GM23338 (cell line): ENCODE data around the gene CFDP1. TPM values are rescaled to one million over a fixed set of nuclear protein-coding genes. Genes with fewer than 3 reads are reported as not detected.
A peak's percentile ranks its signal among the peaks of the same experiment; 100 is the strongest.

ENCODE experiments used
- ATAC-seq: fragments of 200-7000 bp; cut with Tn5 transposase; 3 replicates; pipeline ENCODE4 v1.9.1; 2020
- DNase-seq: peaks from one replicate; pipeline ENCODE4 v3.0.0-alpha.2; 2015; ENCODE audit warnings: low spot score
- H2AFZ ChIP-seq: fragments of 200-600 bp; sonication (generic); 2 replicates; pipeline ENCODE4 v1.8.0; 2016; ENCODE audit warnings: antibody characterized with exemption, mild to moderate bottlenecking, moderate library complexity
- H3F3A ChIP-seq: fragments of 200-600 bp; sonication (generic); replicated peaks from 2 replicates; pipeline ENCODE4 v1.8.0; 2017; ENCODE audit warnings: antibody characterized with exemption, mixed run types, low read depth
- H3K27ac ChIP-seq: fragments of 200-600 bp; sonication (generic); 2 replicates; pipeline ENCODE4 v1.6.1; 2016; ENCODE audit warnings: low read depth
- H3K27me3 ChIP-seq: fragments of 200-600 bp; sonication (generic); 2 replicates; pipeline ENCODE4 v1.8.0; 2016; ENCODE audit warnings: mild to moderate bottlenecking, mixed run types, moderate library complexity; ENCODE audit not compliant: insufficient read depth
- H3K36me3 ChIP-seq: fragments of 200-600 bp; sonication (generic); 2 replicates; pipeline ENCODE4 v1.8.0; 2016; ENCODE audit warnings: mild to moderate bottlenecking; ENCODE audit not compliant: insufficient read depth
- H3K4me1 ChIP-seq: fragments of 200-600 bp; sonication (generic); 2 replicates; pipeline ENCODE4 v1.8.0; 2016; ENCODE audit warnings: mild to moderate bottlenecking, moderate library complexity; ENCODE audit not compliant: insufficient read depth
- H3K4me2 ChIP-seq: fragments of 200-600 bp; sonication (generic); 2 replicates; pipeline ENCODE4 v1.7.1; 2017; ENCODE audit warnings: mixed run types
- H3K4me3 ChIP-seq: fragments of 200-600 bp; sonication (generic); 2 replicates; pipeline ENCODE4 v1.6.1; 2016; ENCODE audit warnings: mixed run types
- H3K79me2 ChIP-seq: fragments of 200-600 bp; sonication (generic); replicated peaks from 2 replicates; pipeline ENCODE4 v1.8.0; 2017; ENCODE audit warnings: mild to moderate bottlenecking; ENCODE audit not compliant: insufficient read depth
- H3K9me2 ChIP-seq: fragments of 200-600 bp; sonication (generic); 2 replicates; pipeline ENCODE4 v1.8.0; 2017; ENCODE audit not compliant: insufficient read depth
- H4K20me1 ChIP-seq: fragments of 200-600 bp; sonication (generic); replicated peaks from 2 replicates; pipeline ENCODE4 v1.8.0; 2017; ENCODE audit warnings: mild to moderate bottlenecking; ENCODE audit not compliant: insufficient read depth
- H3K27ac Mint-ChIP-seq: 2 replicates; pipeline ENCODE4 v1.8.0; 2020; ENCODE audit warnings: inconsistent platforms, mild to moderate bottlenecking, moderate library complexity, mixed read lengths
- H3K27me3 Mint-ChIP-seq: 3 replicates; pipeline ENCODE4 v1.8.0; 2022; ENCODE audit warnings: low read depth, mild to moderate bottlenecking, moderate library complexity, mixed read lengths, inconsistent platforms; ENCODE audit not compliant: insufficient read depth, poor library complexity
- H3K36me3 Mint-ChIP-seq: 3 replicates; pipeline ENCODE4 v1.8.0; 2021; ENCODE audit warnings: low read depth, mild to moderate bottlenecking, inconsistent platforms, moderate library complexity, mixed read lengths
- H3K4me1 Mint-ChIP-seq: 3 replicates; pipeline ENCODE4 v1.8.0; 2020; ENCODE audit warnings: mild to moderate bottlenecking, inconsistent platforms, mixed read lengths
- H3K4me3 Mint-ChIP-seq: 3 replicates; pipeline ENCODE4 v1.8.0; 2021; ENCODE audit warnings: moderate library complexity, mild to moderate bottlenecking, inconsistent platforms, mixed read lengths
- H3K9me3 Mint-ChIP-seq: 3 replicates; pipeline ENCODE4 v1.8.0; 2020; ENCODE audit warnings: moderate library complexity, mild to moderate bottlenecking, inconsistent platforms, mixed read lengths
- CREB1 ChIP-seq: fragments of 250-450 bp; sonication (Bioruptor Pico); IDR thresholded peaks from 2 replicates; pipeline ENCODE4 v1.5.0; 2020; ENCODE audit warnings: low read depth, mild to moderate bottlenecking, moderate library complexity
- CTCF ChIP-seq, 2 experiments: fragments of 200-600 bp in 1 of 2; sonication (generic) in 1 of 2; conservative IDR thresholded peaks; 2 replicates each; pipeline versions ENCODE4 v1.5.1 to v1.6.1; 2016 to 2017; ENCODE audit warnings: antibody characterized with exemption in 2 of 2, low read depth in 2 of 2, mild to moderate bottlenecking in 2 of 2, moderate library complexity in 1 of 2
- JUNB ChIP-seq: IDR thresholded peaks from one replicate; pipeline ENCODE4 v1.6.1; 2016; ENCODE audit warnings: antibody characterized with exemption; ENCODE audit not compliant: unreplicated experiment
- POLR2AphosphoS5 ChIP-seq: IDR thresholded peaks from 2 replicates; pipeline ENCODE4 v1.6.1; 2016; ENCODE audit warnings: antibody characterized with exemption, low read depth
- STAT1 ChIP-seq: IDR thresholded peaks from one replicate; pipeline ENCODE4 v1.6.1; 2016; ENCODE audit warnings: antibody characterized with exemption; ENCODE audit not compliant: unreplicated experiment
- polyA plus RNA-seq: library from polyadenylated mRNA; unstranded; fragments of >200 nt; fragmentation: Nextera tagmentation; extraction: Ambion mirVana; gene quantifications from 2 replicates; pipeline ENCODE4 v1.2.1, GENCODE V29; 2016
- total RNA-seq: library from RNA; depleted of rRNA; stranded (reverse); fragments of >200 nt; shearing (Covaris generic); gene quantifications from 2 replicates; pipeline ENCODE4 v1.2.3, GENCODE V29; 2014
- TF ChIP-seq, protein P1 (sequence below): IDR thresholded peaks from one replicate; pipeline ENCODE4 v1.6.1; 2018; ENCODE audit warnings: antibody characterized with exemption; ENCODE audit not compliant: unreplicated experiment
- TF ChIP-seq, protein P2 (sequence below): fragments of 250-450 bp; sonication (Bioruptor Pico); IDR thresholded peaks from 2 replicates; pipeline ENCODE4 v1.5.0; 2020; ENCODE audit warnings: mild to moderate bottlenecking, moderate library complexity

The CFDP1 gene
- total and polyA plus RNA-seq, 2 experiments from 2014 or later, result 89.9 to 224 TPM

GRCh38 chr16:75254359-75254837 is 178.9 kb downstream of the CFDP1 start (continued):
- TF ChIP-seq, protein P1, sequence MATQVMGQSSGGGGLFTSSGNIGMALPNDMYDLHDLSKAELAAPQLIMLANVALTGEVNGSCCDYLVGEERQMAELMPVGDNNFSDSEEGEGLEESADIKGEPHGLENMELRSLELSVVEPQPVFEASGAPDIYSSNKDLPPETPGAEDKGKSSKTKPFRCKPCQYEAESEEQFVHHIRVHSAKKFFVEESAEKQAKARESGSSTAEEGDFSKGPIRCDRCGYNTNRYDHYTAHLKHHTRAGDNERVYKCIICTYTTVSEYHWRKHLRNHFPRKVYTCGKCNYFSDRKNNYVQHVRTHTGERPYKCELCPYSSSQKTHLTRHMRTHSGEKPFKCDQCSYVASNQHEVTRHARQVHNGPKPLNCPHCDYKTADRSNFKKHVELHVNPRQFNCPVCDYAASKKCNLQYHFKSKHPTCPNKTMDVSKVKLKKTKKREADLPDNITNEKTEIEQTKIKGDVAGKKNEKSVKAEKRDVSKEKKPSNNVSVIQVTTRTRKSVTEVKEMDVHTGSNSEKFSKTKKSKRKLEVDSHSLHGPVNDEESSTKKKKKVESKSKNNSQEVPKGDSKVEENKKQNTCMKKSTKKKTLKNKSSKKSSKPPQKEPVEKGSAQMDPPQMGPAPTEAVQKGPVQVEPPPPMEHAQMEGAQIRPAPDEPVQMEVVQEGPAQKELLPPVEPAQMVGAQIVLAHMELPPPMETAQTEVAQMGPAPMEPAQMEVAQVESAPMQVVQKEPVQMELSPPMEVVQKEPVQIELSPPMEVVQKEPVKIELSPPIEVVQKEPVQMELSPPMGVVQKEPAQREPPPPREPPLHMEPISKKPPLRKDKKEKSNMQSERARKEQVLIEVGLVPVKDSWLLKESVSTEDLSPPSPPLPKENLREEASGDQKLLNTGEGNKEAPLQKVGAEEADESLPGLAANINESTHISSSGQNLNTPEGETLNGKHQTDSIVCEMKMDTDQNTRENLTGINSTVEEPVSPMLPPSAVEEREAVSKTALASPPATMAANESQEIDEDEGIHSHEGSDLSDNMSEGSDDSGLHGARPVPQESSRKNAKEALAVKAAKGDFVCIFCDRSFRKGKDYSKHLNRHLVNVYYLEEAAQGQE, result peak; percentile 17
- no peak for TF ChIP-seq CREB1 (CRISPR knock-in tag)

DNA sequence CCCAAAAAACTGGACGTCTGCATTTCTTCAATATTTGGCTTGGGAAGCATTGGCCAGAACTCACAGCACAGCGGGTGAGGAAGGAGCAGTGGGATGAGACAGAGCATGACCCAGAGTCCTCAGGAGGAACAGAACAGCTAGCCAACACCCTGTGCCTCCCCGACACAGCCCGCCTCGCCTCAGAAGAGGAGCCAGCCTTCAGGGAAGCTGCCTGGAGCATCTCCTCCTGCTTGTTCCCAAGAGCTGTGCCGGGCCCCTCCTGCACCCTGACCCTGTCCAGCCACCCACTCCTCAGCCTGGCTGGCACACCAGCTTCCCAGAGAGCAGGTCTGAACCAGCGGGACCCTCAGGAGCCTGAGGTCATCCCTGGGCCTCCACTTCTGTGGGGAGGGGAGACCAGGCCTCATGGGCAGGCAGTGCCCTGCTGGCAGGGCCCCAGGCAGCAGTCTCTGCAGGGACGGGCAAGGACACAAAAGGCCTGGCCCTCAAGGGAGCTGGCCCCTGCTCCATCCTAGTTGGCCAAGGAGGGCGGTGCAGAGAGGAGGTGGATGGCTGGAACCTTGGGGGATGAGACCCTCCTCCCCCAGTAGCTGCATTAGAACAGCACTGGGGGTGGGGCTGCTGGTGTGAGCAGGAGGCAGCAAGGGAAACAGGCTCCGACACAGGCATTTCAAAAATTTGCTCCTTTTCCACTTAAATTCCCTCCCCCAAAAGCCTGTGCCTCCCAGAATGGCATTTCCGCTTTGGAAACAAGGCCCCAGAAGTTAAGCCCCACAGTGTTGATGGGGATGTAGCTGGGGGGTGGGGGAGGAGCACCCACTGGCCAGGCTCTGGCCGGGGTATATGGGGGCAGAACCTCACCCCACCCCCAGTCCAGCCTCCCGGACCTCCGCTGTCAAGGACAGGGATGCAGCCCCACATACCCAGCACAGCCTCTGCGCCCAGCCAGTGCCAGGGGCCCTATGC is 180.1 kb downstream of the CFDP1 start:
- Histone ChIP-seq H3K79me2 (peaks cover 80% of the 10 kb centered on the region), H2AFZ (no peak overlapping the region), H3K36me3 (no peaks in the 10 kb centered on the region), H3K4me3 (peak overlapping the region; percentile 58), H3F3A (peaks cover 31% of the 10 kb centered on the region), H3K9me2 (no peaks in the 10 kb centered on the region), H3K27me3 (no peaks in the 10 kb centered on the region), H3K4me2 (peak overlapping the region; percentile 90), H3K27ac (peak overlapping the region; percentile 100), H4K20me1 (peaks cover 38% of the 10 kb centered on the region), H3K4me1 (peaks cover 74% of the 10 kb centered on the region)
- Mint-ChIP-seq H3K36me3 (no peaks in the 10 kb centered on the region), H3K27ac (peak overlapping the region; percentile 97), H3K4me1 (peaks cover 77% of the 10 kb centered on the region), H3K4me3 (peak overlapping the region; percentile 62), H3K27me3 (peaks cover 31% of the 10 kb centered on the region), H3K9me3 (no peaks in the 10 kb centered on the region)
- peak; percentile 32 for ATAC-seq
- DNase-seq, result peak; percentile 99
- TF ChIP-seq POLR2AphosphoS5 (no peak; the same call in none of the 2 replicates), STAT1 (no peak), CTCF (conservative IDR thresholded peaks at IDR 0.05; ENCODE audit: low read depth in 2 of 2) (no peak), JUNB (no peak)
- TF ChIP-seq, protein P2, sequence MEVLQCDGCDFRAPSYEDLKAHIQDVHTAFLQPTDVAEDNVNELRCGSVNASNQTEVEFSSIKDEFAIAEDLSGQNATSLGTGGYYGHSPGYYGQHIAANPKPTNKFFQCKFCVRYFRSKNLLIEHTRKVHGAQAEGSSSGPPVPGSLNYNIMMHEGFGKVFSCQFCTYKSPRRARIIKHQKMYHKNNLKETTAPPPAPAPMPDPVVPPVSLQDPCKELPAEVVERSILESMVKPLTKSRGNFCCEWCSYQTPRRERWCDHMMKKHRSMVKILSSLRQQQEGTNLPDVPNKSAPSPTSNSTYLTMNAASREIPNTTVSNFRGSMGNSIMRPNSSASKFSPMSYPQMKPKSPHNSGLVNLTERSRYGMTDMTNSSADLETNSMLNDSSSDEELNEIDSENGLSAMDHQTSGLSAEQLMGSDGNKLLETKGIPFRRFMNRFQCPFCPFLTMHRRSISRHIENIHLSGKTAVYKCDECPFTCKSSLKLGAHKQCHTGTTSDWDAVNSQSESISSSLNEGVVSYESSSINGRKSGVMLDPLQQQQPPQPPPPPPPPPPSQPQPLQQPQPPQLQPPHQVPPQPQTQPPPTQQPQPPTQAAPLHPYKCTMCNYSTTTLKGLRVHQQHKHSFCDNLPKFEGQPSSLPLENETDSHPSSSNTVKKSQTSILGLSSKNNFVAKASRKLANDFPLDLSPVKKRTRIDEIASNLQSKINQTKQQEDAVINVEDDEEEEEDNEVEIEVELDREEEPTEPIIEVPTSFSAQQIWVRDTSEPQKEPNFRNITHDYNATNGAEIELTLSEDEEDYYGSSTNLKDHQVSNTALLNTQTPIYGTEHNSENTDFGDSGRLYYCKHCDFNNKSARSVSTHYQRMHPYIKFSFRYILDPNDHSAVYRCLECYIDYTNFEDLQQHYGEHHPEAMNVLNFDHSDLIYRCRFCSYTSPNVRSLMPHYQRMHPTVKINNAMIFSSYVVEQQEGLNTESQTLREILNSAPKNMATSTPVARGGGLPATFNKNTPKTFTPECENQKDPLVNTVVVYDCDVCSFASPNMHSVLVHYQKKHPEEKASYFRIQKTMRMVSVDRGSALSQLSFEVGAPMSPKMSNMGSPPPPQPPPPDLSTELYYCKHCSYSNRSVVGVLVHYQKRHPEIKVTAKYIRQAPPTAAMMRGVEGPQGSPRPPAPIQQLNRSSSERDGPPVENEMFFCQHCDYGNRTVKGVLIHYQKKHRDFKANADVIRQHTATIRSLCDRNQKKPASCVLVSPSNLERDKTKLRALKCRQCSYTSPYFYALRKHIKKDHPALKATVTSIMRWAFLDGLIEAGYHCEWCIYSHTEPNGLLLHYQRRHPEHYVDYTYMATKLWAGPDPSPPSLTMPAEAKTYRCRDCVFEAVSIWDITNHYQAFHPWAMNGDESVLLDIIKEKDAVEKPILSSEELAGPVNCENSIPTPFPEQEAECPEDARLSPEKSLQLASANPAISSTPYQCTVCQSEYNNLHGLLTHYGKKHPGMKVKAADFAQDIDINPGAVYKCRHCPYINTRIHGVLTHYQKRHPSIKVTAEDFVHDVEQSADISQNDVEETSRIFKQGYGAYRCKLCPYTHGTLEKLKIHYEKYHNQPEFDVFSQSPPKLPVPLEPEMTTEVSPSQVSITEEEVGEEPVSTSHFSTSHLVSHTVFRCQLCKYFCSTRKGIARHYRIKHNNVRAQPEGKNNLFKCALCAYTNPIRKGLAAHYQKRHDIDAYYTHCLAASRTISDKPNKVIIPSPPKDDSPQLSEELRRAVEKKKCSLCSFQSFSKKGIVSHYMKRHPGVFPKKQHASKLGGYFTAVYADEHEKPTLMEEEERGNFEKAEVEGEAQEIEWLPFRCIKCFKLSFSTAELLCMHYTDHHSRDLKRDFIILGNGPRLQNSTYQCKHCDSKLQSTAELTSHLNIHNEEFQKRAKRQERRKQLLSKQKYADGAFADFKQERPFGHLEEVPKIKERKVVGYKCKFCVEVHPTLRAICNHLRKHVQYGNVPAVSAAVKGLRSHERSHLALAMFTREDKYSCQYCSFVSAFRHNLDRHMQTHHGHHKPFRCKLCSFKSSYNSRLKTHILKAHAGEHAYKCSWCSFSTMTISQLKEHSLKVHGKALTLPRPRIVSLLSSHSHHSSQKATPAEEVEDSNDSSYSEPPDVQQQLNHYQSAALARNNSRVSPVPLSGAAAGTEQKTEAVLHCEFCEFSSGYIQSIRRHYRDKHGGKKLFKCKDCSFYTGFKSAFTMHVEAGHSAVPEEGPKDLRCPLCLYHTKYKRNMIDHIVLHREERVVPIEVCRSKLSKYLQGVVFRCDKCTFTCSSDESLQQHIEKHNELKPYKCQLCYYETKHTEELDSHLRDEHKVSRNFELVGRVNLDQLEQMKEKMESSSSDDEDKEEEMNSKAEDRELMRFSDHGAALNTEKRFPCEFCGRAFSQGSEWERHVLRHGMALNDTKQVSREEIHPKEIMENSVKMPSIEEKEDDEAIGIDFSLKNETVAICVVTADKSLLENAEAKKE (CRISPR knock-in tag), result peak; percentile 98
- TF ChIP-seq, protein P1, result no peak
